ENCODE results near the gene ZNF189. TPM values are rescaled to one million over a fixed set of nuclear protein-coding genes. Genes with fewer than 3 reads are reported as not detected.

Gene ZNF189
- total and polyA plus RNA-seq, 11 donors, result 10.0 to 34.6 (median 19.3) TPM

- DNase-seq (no peak), ATAC-seq (no peak)
- H3K27me3 ChIP-seq, result no peaks in the 10 kb centered on the region
- peaks cover 0 to 5% (median 0%) of the 10 kb centered on the region in 12 donors for H3K4me1 ChIP-seq
- no peak overlapping the region for H3K4me3 ChIP-seq
- no peaks in the 10 kb centered on the region for H3K9me3 ChIP-seq
- H3K27ac ChIP-seq, result no peak overlapping the region
- intact Hi-C loops (cut with DNase I), result loop anchor here in 1 of 10 donors (5.0 kb wide), 1 partner anchor 33 kb away; no protein-coding TSS in a partner anchor
- 57 to 65% (median 64%) methylated on average over 3 of the region's 3 CpGs for WGBS, 4 donors
- no peaks in the 10 kb centered on the region for H3K36me3 ChIP-seq
- TF ChIP-seq POLR2A (IDR thresholded peaks at IDR 0.05) (no peak), CTCF (IDR thresholded peaks at IDR 0.05) (no peak)
Observed at GRCh38 chr9:101434998-101435397, 36.3 kb downstream of the ZNF189 start.

GRCh38 chr9:101435601-101436079 lies 37.0 kb downstream of the ZNF189 start, which contains the start of gene ALDOB:
TSS of gene ALDOB (minus strand) at chr9:101435774. CDS start at chr9:101430887, 4,887 bp downstream.
- no peak within 1 kb of the TSS for H3K27ac ChIP-seq
- intact Hi-C loops (cut with DNase I), result loop anchor here in 1 of 10 donors (5.0 kb wide), 1 partner anchor 33 kb away; no protein-coding TSS in a partner anchor
- ATAC-seq (no peak), DNase-seq (no peak)
- peaks cover 0 to 5% (median 0%) of the 10 kb centered on the region in 12 donors for H3K4me1 ChIP-seq
- no peak within 1 kb of the TSS for H3K4me3 ChIP-seq
- no peaks in the 10 kb centered on the region for H3K36me3 ChIP-seq
- WGBS, 4 donors, result 53 to 70% (median 66%) methylated on average over 2 of the region's 2 CpGs
- no peaks in the 10 kb centered on the region for H3K27me3 ChIP-seq
- H3K9me3 ChIP-seq, result no peaks in the 10 kb centered on the region
- no peak for TF ChIP-seq CTCF (IDR thresholded peaks at IDR 0.05)
- TF ChIP-seq POLR2A (IDR thresholded peaks at IDR 0.05), result no peak

GRCh38 chr9:101437806-101438232 lies 39.2 kb downstream of the ZNF189 start:
- intact Hi-C loops (cut with DNase I), result loop anchor here in 1 of 10 donors (5.0 kb wide), 1 partner anchor 36 kb away; no protein-coding TSS in a partner anchor
- Histone ChIP-seq H3K27me3 (no peaks in the 10 kb centered on the region), H3K36me3 (no peaks in the 10 kb centered on the region), H3K27ac (peak overlapping the region in 10 of 12 donors; percentile 4 to 62 (median 52)), H3K9me3 (no peaks in the 10 kb centered on the region), H3K4me3 (no peak overlapping the region), H3K4me1 (peaks cover 0 to 8% (median 0%) of the 10 kb centered on the region in 12 donors)
- peak; percentile 56 to 89 (median 70) for DNase-seq
- WGBS, 4 donors, result 39 to 82% (median 60%) methylated on average over 2 of the region's 2 CpGs
- TF ChIP-seq CTCF (IDR thresholded peaks at IDR 0.05) (no peak), POLR2A (IDR thresholded peaks at IDR 0.05) (no peak)
- ATAC-seq, result peak; percentile 92 to 96 (median 94)

- Histone ChIP-seq H3K4me3 (no peak overlapping the region), H3K9me3 (no peaks in the 10 kb centered on the region), H3K27me3 (no peaks in the 10 kb centered on the region), H3K36me3 (no peaks in the 10 kb centered on the region), H3K4me1 (peaks cover 0 to 14% (median 0%) of the 10 kb centered on the region in 12 donors), H3K27ac (peak overlapping the region in 7 of 12 donors; percentile 4 to 62 (median 44))
- DNase-seq, result no peak
- WGBS, 4 donors, result 80 to 83% (median 83%) methylated on average over 3 of the region's 3 CpGs
- intact Hi-C loops (cut with DNase I), result loop anchor here in 1 of 10 donors (5.0 kb wide), 1 partner anchor 36 kb away; no protein-coding TSS in a partner anchor
- TF ChIP-seq POLR2A (IDR thresholded peaks at IDR 0.05), result no peak
- TF ChIP-seq CTCF (IDR thresholded peaks at IDR 0.05), result no peak
- ATAC-seq, result no peak
Observed at GRCh38 chr9:101438523-101438922, 39.9 kb downstream of the ZNF189 start.

Data from heart left ventricle (tissue), 16 donors.